Stimulated activated naive CD4-positive, alpha-beta T cell treated with Interleukin-2 at 50 U/mL for 16 hours (primary cell): Measurements from ENCODE around the gene GNRHR.
"Not testable (repeated sequence)": the region's sequence is repeated elsewhere in the genome, so short reads cannot be mapped to it uniquely, and the experiment has no call there.

Experiments
- DNase-seq: peaks from one replicate; lab custom pipeline; 2025; lab: John Stamatoyannopoulos, UW

GNRHR gene

DNA sequence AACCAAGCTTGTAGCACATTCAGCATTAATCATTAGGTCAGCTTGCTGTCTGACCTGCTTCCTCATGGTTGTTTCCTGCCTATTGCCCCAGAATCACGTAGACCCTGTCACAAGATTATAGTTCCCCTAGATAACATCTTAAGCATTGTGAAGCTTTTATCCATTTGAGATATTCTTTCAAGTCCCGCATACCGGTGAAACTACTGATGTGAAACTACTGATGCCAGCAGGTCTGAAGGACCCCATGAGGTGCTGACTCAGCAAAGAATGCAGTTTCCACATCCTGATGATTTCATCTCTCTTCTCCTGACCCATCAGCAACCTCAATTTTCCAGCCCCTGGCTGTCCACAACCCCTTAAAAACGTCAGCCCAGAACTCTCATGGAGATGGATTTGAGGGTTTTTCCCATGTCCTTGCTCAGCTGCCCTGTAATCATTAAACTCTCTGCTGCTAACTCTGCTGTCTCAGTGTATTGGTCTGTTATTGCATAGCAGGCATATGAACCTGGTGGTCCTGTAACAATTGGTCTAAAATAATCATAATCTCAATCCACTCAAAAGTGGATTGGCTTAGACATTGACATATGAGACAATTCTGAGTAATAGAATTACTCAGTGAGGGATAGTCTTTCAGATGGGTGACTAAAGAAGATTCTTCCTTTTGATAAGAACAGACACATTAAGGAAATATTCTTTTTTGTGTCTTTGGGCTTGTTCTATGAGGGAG is 26.9 kb downstream of the GNRHR start:
- no peak for DNase-seq

DNA sequence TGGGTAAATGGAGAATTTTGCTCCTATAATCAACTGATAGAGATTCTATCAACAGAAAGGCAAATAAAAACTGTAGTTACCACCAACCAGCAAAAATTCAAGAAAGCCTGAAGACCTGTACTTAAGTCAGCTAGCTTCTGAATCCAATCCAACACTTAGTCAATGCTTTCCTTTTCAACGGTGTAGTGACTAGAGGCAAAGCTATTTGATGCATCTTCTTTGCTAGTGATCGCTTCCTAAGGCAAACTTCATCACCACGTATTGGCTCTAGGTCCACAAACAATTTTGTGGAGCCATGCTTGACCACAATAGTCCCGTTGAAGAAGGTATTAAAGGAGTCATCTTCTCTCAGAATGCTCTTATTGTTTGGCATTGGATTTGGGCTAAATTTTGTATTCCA is 28.2 kb downstream of the GNRHR start:
- no peak for DNase-seq

DNA sequence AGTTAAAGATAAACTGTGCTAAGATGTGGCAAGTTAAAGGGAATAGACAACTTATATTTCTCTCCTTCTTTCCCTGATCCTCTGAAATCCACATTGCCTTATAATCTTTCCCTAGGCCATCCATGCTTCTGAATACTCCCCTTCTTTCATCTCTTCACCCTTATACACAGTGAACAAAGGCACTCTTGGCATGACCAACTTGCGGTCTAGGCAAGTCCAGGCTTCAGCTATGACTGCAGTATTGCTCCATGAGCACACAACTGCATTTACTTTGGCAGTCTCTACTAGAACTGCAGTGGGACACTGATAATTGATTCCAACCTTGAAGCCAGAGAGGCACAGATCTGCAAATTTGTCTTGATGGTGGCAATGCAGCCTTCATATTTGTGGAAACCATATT is 29.1 kb downstream of the GNRHR start:
- no peak for DNase-seq

DNA sequence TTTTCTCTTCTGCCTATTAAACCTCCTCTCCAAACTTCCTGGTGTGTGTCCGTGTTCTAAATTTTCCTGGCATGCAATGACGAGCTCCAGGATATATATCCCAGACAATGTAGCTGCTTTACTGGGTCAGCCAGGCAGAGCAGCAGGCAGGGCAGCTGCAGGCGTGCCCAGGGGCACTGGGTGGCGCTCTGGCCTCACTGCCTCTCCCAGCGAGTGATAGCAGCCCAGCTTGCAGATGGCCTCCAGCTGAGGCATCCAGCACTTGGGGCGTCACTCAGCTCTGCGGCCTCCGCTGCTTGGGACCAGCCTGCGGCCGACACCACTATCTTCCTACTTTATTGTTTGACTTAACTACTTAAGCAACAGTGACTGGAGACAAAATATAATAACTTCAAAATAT is 30.2 kb downstream of the GNRHR start:
- DNase-seq: no peak

DNA sequence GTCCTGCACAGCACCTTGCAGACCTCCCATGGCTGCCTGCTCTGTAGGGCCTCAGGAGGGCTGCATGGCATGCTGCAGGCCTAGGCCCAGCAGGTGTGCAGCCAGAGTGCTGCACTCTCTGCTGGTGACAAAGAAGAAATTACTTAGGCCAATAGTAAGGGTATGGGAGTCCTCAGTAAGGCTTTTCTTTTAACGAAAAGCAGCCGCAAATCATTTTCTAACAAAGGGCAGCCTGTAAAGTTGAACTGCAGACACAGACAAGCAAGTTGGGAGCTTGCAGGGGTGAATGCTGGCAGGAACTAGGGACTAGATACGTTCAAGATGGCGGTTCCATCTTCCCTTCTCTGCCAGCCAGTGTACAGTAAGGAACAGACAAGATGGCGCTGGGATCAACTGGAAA is 30.8 kb downstream of the GNRHR start:
- no peak for DNase-seq

DNA sequence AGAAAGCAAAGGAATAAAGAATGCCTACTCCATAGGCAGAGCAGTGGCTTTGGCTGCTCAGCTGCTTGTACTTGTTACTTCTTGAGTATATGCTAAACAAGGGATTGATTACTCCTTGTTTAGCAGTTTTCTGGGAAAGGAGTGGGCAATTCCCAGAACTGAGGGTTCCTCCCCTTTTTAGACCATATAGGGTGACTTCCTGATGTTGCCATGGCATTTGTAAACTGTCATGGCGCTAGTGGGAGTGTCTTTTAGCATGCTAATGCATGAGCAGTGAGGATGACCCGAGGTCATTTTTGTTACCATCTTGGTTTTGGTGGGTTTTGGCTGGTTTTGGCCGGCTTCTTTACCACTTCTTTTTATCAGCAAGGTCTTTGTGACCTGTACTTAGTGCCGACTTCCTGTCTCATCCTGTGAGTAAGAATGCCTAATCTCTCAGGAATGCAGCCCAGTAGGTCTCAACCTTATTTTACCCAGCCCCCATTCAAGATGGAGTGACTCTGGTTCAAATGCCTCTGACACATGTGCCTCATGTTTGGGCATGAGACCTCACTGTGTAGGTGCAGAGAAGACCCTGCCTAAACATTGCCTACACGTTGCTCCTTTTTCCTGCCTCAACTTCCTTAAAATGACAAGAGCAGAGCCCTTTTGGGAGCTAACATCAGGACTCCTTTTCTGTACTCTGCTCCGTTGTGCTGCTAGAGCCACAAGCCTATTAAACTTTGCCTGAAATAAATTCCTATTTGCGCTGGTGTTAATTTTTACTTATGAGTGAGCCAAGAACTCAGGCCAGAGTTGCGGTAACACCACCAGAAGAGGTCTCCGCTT is 32.2 kb downstream of the GNRHR start:
- DNase-seq: no peak

DNA sequence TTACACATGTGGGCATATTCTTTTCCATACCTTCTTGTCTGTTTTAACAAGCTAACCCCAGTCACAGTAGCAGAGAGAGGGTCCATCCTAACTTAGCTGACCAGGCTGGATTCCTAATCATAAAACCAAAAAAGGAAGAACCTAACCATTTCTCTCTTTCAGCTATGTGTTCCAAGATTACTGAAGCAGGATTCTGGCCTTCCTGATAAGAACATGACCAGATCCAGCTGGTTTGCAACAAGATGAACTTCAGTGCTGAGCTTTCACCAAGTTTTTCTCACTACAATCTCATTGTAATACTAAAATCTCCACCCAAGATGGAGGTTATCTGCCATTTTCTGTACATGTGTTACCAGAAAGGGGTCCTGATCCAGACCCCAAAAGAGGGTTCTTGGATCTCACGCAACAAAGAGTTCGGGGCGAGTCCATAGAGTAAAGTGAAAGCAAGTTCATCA is 32.8 kb downstream of the GNRHR start:
- no peak for DNase-seq

DNA sequence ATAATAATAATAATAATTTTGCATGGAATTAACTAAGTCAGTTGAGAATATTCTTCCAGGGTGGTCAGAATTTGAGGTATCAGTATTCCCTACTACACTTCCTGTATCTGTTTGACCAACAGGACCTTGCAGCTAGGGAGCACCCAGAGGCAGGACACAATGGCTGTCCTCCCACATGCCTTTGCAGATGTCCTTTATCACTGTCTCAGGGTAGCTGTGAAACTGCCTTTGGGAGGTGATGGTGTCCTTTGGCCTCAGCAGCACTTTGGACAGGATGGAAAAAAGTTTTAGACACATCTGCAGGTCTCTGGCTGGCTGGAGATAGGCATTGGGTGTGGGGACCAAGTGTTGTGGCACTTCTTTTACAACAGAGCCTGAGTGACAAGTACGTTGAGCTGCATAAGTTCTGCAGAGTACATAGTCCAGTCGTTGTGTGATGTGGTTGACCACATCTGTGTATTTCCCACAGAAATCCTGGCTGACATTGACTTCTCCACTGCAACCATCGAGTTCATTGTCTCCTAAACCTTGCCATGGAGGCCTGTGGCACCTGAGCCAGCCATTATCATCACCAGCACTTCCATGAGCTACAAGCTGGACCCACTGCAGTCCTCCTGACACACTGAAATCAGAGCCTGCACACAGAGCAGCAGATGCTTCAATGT is 34.1 kb downstream of the GNRHR start:
- no peak for DNase-seq

DNA sequence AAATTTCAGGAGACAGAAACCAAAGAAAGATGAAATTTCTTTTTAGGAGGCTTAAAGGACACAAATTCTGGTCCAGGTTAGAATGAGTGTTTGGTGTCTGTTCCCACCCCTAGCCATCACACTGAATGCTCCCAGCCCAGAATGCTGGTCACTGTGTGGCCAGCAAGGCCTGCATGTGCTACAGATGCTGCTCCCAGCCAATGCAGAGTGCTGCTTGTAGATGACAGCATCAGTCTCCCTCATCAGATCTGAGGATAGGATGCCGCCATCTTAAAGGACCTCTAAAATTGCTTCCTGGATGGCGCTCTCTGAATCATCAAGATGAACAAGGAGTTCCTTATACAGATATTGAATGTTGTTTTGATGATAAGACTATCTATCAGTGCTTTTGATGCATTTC is 35.3 kb downstream of the GNRHR start:
- DNase-seq: no peak

DNA sequence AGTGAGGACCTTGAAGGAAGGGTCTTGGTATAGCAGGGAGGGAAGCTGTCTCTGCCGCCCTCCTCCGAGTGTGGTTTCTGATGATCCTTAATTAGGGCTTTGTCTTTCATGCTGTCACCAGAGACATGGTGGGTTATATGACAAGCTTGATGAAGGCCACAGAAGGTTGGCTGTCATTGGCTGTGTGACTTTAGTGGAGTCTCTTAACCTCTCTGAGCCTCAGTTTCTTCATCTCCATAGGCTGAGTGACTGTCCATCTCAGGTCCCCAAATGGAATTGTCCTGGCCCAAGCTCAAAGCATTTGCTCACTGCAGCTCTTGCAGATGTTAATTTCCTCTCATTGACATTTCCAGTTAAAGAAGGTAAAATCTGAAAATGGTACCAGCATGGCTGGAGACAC is 36.6 kb downstream of the GNRHR start:
- no peak for DNase-seq

DNA sequence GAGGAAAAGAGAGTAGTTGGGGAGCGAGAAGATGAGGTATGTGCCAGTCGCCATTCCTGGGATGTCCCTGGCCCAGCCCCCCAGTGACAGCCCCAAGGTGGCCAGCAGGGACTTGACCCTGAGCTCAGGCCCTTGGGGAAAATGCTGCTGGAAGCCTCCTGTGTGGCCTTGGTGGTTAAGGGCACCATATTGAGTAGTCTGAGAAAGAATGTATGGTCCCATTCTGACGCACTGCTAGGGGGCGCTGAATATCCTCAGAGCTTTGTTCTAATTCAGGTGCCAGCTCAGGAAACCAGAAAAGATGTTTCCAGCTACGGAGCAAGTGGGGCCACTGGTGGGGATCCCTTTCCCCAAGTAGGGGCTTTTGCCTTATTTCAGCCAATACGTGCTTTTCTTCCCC is 39.2 kb downstream of the GNRHR start:
- DNase-seq: no peak

DNA sequence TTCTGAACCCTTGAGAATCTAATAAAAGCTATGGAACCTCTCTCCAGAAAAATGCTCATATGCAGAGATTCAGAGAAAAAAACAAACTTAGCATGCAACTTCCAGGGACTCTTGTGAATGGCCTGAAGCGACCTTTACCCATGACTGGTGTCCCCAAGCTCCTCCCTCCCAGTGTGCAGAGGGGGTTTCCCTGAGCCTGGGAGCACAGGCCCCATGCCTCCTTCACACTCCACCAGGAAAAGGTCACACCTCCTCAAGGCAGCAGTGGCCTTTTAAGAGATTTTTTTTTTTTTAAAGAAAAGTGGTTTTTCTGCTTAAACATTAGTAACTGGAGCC is 40.0 kb downstream of the GNRHR start:
- no peak for DNase-seq

DNA sequence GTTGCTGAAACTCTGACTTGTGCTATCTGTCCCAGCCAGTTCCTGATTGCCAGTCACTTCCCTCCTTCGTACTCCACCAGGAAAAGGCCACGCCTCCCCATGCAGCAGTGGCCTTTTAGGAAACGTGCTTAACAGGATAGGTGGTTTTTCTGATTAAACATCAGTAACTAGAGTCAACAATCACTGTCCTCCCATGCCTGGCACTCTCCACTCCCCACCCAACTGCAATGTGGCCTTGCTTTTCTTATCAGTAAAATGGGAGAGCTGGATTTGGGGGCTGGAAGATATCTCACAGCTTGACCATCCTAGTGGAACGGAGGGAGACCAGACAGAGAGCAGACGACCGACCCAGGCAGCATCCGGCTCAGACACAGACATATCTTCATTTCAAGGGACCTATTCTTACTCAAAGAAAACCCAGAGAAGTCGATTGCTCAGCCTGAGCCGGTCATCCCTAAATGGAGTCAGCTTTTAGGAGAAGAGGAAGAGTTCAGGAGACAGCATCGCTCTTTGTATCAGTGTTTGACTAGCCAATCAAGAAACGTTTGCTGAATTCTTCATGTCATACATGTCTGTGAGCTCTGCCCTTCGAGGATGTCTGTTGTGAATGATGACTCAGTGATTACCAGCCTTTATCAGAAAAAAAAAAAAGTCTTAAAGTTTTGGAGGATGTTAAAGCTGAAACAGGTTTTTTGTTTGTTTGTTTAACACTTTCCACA is 40.5 kb downstream of the GNRHR start:
- no peak for DNase-seq

DNA sequence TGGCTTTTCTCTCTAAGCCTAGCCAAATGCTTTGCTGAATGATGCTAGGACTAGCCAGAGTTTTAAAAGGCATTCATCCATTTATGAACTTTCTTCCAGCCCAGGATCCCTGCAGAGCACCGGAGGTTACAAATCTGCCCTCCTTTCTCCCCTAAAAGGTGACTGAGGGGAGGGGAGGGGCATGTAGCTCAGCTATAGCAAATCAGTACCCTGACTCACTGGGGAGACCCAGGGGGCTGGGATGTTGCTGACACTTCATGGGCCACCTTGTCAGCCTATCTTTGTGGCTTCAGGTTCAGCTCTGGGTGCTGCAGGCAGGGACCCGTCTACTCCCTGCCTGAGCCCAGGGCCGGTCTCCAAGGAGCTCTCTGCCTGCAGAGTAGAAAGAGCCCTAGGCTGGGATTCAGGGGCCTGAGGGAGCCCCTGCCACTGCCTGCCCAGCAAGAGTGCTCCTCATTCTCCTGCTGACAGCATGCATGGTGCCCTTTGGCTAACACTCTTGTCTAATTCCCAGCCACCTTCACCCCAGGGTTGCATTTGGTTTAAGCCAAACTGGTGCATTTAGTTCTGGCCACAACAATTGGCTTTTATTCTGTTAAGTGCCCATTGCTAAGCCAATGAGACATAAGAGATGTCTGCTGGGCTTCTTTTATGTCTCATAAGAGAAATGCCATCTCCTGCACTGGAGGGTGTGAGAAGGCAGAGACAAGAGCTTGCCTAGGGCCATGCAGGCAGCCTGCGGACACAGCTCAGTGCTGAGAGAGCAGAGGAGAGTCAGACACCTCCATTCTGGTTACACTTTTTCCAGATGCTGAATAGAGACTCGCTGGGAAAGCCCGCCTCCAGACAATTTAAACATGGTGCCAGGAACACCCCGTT is 41.3 kb downstream of the GNRHR start:
- no peak for DNase-seq

DNA sequence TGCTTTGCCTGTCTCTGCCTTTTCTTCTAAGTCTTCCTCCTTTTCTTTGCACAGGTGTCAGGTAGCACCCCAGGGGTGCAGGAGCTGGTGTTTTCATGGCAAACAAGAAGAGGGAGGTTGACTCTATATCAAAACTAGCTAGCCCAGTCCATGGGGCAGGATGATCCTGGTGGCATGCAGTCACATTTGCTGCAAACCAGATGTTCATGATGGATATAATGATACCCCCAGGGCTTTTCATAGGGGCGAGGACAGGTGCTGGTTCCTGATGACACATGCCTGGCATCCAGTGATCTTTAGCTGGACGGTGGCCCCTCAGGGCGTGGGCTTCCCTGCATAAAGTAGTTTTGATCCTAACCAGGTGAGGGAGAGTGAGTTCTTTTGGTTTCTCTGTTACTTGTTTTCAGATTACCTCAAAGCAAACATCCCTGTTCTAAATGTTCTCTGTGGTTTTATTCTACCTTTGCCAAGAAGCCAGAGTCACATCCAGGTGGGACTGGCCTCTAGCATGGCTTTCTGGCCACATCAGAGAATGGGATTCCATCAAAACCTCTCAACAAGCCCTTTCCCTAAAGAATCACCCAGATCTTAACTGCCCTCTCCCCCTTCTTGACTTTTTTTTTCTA is 42.1 kb downstream of the GNRHR start:
- no peak for DNase-seq

DNA sequence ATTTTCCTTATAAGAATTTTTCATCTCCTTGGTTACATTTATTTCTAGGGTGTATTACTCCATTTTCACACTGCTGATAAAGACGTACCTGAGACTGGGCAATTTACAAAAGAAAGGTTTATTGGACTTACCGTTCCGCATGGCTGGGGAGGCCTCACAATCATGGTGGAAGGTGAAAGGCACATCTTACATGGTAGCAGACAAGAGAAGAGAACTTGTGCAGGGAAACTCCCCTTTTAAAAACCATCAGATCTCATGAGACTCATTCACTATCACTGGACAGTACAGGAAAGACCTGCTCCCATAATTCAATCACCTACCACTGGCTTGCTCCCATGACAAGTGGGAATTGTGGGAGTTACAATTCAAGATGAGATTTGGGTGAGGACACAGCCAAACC is 47.5 kb downstream of the GNRHR start:
- DNase-seq: not testable (repeated sequence)

DNA sequence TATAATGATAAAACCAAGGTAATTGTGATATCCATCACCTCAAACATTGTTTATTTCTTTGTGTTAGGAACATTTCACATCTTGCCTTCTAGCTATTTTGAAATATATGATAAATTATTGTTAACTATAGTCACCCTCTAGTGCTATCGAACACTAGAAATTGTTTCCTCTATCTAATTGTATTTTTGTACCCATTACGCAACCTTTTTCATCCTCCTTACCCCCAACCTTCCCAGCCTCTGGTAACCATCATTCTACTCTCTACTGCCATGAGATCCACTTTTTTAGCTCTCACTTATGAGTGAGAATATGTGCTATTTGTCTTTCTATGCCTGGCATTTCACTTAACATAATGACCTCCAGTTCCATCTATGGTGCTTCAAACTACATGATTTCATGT is 49.3 kb downstream of the GNRHR start:
- DNase-seq: no peak

DNA sequence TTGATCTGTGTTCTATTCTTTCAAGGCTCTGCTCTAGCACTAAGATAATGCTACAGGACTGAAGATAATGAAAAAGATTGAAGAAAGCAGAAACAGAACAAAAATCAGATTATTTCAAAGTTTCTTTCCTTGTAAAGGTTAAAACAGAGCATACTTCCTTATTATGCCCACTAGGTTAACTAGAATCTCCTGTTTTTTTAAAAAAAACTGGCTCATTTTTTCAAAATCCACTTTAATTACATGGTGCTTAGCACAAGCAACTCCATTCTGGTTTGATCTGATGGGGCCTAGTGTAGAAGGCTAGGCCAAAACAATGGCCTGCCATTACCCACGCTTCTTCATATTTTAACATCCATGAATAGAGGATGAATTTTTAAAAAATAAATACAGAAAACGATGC is 52.0 kb downstream of the GNRHR start:
- no peak for DNase-seq

DNA sequence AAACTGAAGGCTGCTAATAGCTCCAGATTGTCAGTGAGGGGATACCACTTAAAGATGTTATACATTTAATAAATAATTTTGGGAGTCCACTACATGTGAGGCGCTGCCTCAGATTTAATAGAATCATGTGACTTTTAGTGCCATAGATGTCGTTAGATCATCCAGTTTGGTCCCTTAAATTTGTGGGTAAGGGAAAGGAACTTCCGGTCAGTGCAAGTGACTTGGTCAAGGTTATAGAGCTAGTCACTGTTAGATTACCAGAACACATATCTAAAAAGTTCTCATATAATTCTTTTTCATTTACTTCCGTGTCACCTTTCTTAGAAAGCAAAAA is 52.7 kb downstream of the GNRHR start:
- DNase-seq: no peak

DNA sequence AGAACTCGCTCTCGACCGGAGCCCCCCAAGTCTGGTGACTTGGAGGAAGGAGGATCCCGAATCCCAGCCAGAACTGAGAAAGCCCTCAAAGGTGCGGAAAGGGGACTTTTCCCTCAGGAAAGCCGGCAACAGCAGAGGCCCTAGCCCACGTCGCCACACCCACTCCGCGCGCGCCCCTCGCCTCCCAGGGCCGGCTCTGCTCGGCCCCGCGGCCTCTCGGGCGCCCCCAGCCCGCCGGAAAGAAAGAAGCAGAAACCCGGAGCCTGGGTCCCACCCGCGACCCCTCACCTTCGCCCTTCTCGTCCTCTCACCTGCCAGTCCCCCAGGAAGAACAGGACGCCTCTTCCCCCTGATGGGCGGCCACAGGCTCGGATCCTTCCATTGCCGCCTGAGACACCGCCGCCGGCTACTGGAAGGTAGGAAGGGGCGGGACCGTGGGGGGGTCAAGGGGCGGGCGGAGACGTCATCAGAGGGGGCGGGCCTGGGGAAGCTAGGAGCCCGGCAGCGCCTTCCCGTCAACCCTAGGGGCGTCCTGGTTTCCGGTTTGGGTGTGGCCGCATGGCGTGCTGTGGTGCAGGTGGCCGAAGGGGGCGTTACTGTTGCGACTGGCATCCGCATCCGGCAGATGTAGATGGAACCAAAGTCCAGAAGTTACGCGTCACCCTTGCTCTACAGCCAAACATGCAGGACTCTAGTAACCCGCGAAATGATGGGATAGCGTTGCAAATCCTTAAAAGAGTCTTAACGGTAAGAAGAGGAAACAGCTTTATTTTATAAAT is 53.3 kb downstream of the GNRHR start, which contains the start of gene UBA6:
UBA6 (minus strand) TSS at position 418 of the 779 bp plus-strand sequence; CDS start at position 382, 36 bp downstream.
- DNase-seq: peak; percentile 96
